Measurements from ENCODE around the gene PCGF2.
A peak's percentile ranks its signal among the peaks of the same experiment; 100 is the strongest.

DNA sequence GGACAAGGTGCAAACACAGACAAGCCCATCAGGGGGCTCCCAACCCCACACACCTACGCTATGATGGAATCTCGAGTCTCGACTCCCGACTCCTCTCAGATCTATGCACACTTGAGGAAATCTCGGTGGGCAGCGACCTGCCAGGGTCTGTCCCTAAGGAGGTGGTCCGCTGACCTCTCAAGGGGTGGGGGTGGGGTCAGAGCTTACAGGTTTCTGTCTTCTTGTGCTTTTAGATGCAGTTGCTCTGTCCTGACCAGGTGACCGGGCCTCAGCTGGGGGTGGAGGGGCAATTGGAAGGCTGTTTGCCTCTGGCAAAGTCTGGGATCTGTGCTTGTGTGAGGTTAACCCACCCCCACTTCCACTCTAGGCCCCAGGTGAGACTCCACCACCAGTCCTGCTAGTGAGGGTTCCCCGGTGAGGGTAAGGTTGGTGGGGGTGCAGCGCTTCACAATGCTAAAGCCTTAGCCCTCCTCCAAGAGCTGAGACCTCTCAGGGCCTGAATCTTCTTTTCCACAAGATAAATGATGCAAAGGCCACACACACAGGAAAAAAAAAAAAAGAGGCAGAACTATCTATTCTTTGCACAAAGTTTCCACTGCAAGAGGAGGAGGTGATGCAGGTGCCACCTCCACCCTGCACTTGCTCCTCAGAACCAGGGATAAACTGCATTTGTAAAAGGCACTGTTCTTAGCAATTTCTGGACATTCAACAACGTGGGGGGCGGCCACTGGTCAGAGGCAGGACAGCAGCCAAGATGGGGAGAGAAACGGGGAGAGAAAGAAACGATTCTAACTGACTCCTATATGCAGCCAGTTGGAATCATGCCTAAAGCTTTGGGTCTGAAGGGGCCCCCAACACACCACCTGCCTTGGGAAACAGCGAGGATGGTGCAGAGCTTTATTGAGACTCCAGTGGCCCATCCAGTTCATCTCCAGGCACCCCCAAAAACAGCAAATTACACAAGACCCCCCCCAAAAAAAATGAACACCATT, 13.9 kb downstream of the PCGF2 start:
- TF ChIP-seq, protein P1, sequence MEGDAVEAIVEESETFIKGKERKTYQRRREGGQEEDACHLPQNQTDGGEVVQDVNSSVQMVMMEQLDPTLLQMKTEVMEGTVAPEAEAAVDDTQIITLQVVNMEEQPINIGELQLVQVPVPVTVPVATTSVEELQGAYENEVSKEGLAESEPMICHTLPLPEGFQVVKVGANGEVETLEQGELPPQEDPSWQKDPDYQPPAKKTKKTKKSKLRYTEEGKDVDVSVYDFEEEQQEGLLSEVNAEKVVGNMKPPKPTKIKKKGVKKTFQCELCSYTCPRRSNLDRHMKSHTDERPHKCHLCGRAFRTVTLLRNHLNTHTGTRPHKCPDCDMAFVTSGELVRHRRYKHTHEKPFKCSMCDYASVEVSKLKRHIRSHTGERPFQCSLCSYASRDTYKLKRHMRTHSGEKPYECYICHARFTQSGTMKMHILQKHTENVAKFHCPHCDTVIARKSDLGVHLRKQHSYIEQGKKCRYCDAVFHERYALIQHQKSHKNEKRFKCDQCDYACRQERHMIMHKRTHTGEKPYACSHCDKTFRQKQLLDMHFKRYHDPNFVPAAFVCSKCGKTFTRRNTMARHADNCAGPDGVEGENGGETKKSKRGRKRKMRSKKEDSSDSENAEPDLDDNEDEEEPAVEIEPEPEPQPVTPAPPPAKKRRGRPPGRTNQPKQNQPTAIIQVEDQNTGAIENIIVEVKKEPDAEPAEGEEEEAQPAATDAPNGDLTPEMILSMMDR (conservative IDR thresholded peaks at IDR 0.05 in 1 of 2, IDR thresholded peaks at IDR 0.05 in 1 of 2; ENCODE audit: extremely low read depth in 1 of 2, insufficient read depth in 1 of 2, low read depth in 1 of 2, low read length in 2 of 2): peak in 1 of 2 donors; percentile 12
- no peak for TF ChIP-seq EZH2 (IDR thresholded peaks at IDR 0.05; ENCODE audit: borderline replicate concordance, low read length)

All from mammary epithelial cell (primary cell).